Neural progenitor cell (in vitro differentiated cells): ENCODE results near the gene ARHGAP30. TPM values are rescaled to one million over a fixed set of nuclear protein-coding genes. Genes with fewer than 3 reads are reported as not detected.

ENCODE experiments used
- DNase-seq: peaks from one replicate; pipeline ENCODE4 v3.0.0-alpha.2; 2016; ENCODE audit warnings: low spot score
- H2AFZ ChIP-seq: fragments of 200-600 bp; sonication (generic); replicated peaks from 2 replicates; pipeline ENCODE4 v1.6.1; 2016; ENCODE audit warnings: antibody characterized with exemption
- H3F3A ChIP-seq: fragments of 200-600 bp; sonication (generic); 2 replicates; pipeline ENCODE4 v1.6.1; 2016; ENCODE audit warnings: antibody characterized with exemption, low read depth
- H3K27ac ChIP-seq: fragments of 200-600 bp; sonication (generic); 2 replicates; pipeline ENCODE4 v1.5.1; 2016; ENCODE audit warnings: mild to moderate bottlenecking
- H3K27me3 ChIP-seq: fragments of 200-600 bp; sonication (generic); 2 replicates; pipeline ENCODE4 v1.6.1; 2016; ENCODE audit warnings: mild to moderate bottlenecking, moderate library complexity
- H3K36me3 ChIP-seq: fragments of 200-600 bp; sonication (generic); 2 replicates; pipeline ENCODE4 v1.5.1; 2016
- H3K4me1 ChIP-seq: fragments of 200-600 bp; sonication (generic); 2 replicates; pipeline ENCODE4 v1.6.1; 2016; ENCODE audit warnings: mixed run types
- H3K4me2 ChIP-seq: fragments of 200-600 bp; sonication (generic); 2 replicates; pipeline ENCODE4 v1.6.1; 2016
- H3K4me3 ChIP-seq: fragments of 200-600 bp; sonication (generic); 2 replicates; pipeline ENCODE4 v1.5.1; 2016
- H3K79me2 ChIP-seq: fragments of 200-600 bp; sonication (generic); 2 replicates; pipeline ENCODE4 v1.6.1; 2016; ENCODE audit warnings: low read depth
- H3K9ac ChIP-seq: fragments of 200-600 bp; sonication (generic); 2 replicates; pipeline ENCODE4 v1.6.1; 2016
- H3K9me3 ChIP-seq: fragments of 200-600 bp; sonication (generic); 2 replicates; pipeline ENCODE4 v1.5.1; 2016; ENCODE audit warnings: low read depth
- H4K20me1 ChIP-seq: fragments of 200-600 bp; sonication (generic); 2 replicates; pipeline ENCODE4 v1.6.1; 2016; ENCODE audit warnings: low read depth
- H3K27ac Mint-ChIP-seq: 3 replicates; pipeline ENCODE4 v1.8.0; 2021; ENCODE audit warnings: mixed read lengths
- H3K27me3 Mint-ChIP-seq: 2 replicates; pipeline ENCODE4 v1.8.0; 2022; ENCODE audit warnings: low read depth, mild to moderate bottlenecking, inconsistent platforms, moderate library complexity, mixed read lengths; ENCODE audit not compliant: insufficient read depth
- H3K36me3 Mint-ChIP-seq: 3 replicates; pipeline ENCODE4 v1.8.0; 2021; ENCODE audit warnings: mixed read lengths
- H3K4me1 Mint-ChIP-seq: 3 replicates; pipeline ENCODE4 v1.8.0; 2021; ENCODE audit warnings: mixed read lengths
- H3K4me3 Mint-ChIP-seq: 3 replicates; pipeline ENCODE4 v1.8.0; 2021; ENCODE audit warnings: mild to moderate bottlenecking, moderate library complexity, mixed read lengths
- H3K9me3 Mint-ChIP-seq: 3 replicates; pipeline ENCODE4 v1.8.0; 2020; ENCODE audit warnings: mixed read lengths
- CTCF ChIP-seq: fragments of 200-600 bp; sonication (generic); IDR thresholded peaks from 2 replicates; pipeline ENCODE4 v1.5.1; 2017; ENCODE audit warnings: antibody characterized with exemption, mild to moderate bottlenecking
- EZH2 ChIP-seq: fragments of 200-600 bp; sonication (generic); IDR thresholded peaks from 2 replicates; pipeline ENCODE4 v1.6.1; 2017; ENCODE audit warnings: antibody characterized with exemption, mild to moderate bottlenecking, moderate library complexity
- EZH2phosphoT487 ChIP-seq: fragments of 200-600 bp; sonication (generic); IDR thresholded peaks from 2 replicates; pipeline ENCODE4 v1.6.1; 2017; ENCODE audit warnings: antibody characterized with exemption
- total RNA-seq: library from RNA; depleted of rRNA; stranded (reverse); fragments of >200 nt; gene quantifications from 2 replicates; pipeline ENCODE4 v1.2.3, GENCODE V29; 2015; ENCODE audit warnings: low replicate concordance

Gene ARHGAP30
- total RNA-seq, 1 donor from 2014 or later, result not detected

GRCh38 chr1:161079436-161080110, 9.9 kb upstream of the ARHGAP30 start:
- Histone ChIP-seq H3K4me3 (no peak overlapping the region), H2AFZ (no peak overlapping the region), H4K20me1 (no peaks in the 10 kb centered on the region), H3K4me1 (no peaks in the 10 kb centered on the region), H3K27ac (no peak overlapping the region), H3K79me2 (no peaks in the 10 kb centered on the region), H3F3A (no peaks in the 10 kb centered on the region), H3K9ac (no peak overlapping the region), H3K27me3 (no peaks in the 10 kb centered on the region), H3K36me3 (no peaks in the 10 kb centered on the region), H3K4me2 (no peak overlapping the region), H3K9me3 (no peaks in the 10 kb centered on the region)
- Mint-ChIP-seq H3K27me3 (peaks cover 12% of the 10 kb centered on the region), H3K9me3 (peaks cover 3% of the 10 kb centered on the region), H3K4me3 (no peak overlapping the region), H3K27ac (no peak overlapping the region), H3K4me1 (peaks cover 8% of the 10 kb centered on the region), H3K36me3 (no peaks in the 10 kb centered on the region)
- no peak for DNase-seq
- TF ChIP-seq CTCF (no peak), EZH2phosphoT487 (no peak)

DNA sequence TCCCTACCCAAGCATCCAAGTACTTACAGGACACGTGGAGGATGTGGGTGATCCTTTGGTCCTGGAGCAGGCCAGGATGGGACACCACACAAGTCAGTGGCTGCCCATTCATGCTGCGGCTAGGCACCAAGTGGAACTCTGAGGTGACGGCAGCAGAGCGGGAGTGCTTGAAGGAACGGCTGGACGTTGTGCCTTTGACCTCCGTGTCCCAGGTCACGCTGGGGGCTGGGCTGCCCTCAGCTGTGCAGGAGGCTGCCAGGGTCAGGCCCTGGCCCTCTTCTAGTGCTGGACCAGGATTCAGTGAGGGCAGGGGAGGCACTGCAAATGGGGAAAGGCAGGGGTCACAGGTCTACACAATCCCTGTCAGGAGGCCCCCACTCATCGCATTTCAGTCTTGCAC, 7.7 kb upstream of the ARHGAP30 start:
- H3K27me3 Mint-ChIP-seq, result peaks cover 9% of the 10 kb centered on the region
- no peaks in the 10 kb centered on the region for H3K4me1 ChIP-seq
- no peak overlapping the region for H3K4me3 ChIP-seq
- no peaks in the 10 kb centered on the region for H3K36me3 ChIP-seq
- H3K9ac ChIP-seq, result no peak overlapping the region
- H3K79me2 ChIP-seq, result no peaks in the 10 kb centered on the region
- no peak overlapping the region for H3K4me2 ChIP-seq
- no peaks in the 10 kb centered on the region for H3K9me3 ChIP-seq
- no peaks in the 10 kb centered on the region for H4K20me1 ChIP-seq
- no peaks in the 10 kb centered on the region for H3K36me3 Mint-ChIP-seq
- H3K9me3 Mint-ChIP-seq, result peaks cover 3% of the 10 kb centered on the region
- H3K4me3 Mint-ChIP-seq, result no peak overlapping the region
- H2AFZ ChIP-seq, result no peak overlapping the region
- no peaks in the 10 kb centered on the region for H3F3A ChIP-seq
- no peak overlapping the region for H3K27ac ChIP-seq
- DNase-seq, result no peak
- no peaks in the 10 kb centered on the region for H3K27me3 ChIP-seq
- TF ChIP-seq EZH2, result no peak
- TF ChIP-seq CTCF, result no peak
- no peak for TF ChIP-seq EZH2phosphoT487
- H3K4me1 Mint-ChIP-seq, result peaks cover 11% of the 10 kb centered on the region
- no peak overlapping the region for H3K27ac Mint-ChIP-seq

DNA sequence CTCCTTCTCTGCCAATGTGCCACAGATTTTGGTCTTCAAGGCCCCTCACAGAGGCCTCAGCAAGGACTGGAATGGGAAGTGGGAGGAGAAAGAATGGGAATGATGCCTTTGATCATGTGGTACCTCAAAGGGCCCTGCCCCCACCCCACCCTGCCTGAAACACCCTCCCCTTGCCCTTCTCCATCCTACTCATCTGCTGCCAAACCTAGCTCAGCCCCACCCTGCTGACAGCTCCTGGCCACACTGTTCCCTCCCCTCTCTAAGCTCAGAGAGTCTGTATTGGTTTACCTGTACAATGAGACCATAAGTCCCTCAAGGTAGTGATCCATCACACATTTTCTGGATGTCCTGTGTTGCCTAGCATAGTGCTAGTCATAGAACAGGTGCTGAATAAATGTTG, 6.7 kb upstream of the ARHGAP30 start:
- Mint-ChIP-seq H3K27ac (no peak overlapping the region), H3K4me3 (no peak overlapping the region)
- no peaks in the 10 kb centered on the region for H3K27me3 ChIP-seq

More for the DNA sequence above, 6.7 kb upstream of the ARHGAP30 start:
- peaks cover 17% of the 10 kb centered on the region for H3K4me1 Mint-ChIP-seq
- Histone ChIP-seq H3K79me2 (no peaks in the 10 kb centered on the region), H3K27ac (no peak overlapping the region), H3K4me3 (no peak overlapping the region), H3K4me2 (no peak overlapping the region), H3K9ac (no peak overlapping the region), H2AFZ (no peak overlapping the region), H3K9me3 (no peaks in the 10 kb centered on the region), H3K36me3 (no peaks in the 10 kb centered on the region), H3F3A (no peaks in the 10 kb centered on the region), H3K4me1 (no peaks in the 10 kb centered on the region), H4K20me1 (no peaks in the 10 kb centered on the region)
- no peaks in the 10 kb centered on the region for H3K36me3 Mint-ChIP-seq
- H3K9me3 Mint-ChIP-seq, result peaks cover 3% of the 10 kb centered on the region
- no peak for DNase-seq
- peaks cover 9% of the 10 kb centered on the region for H3K27me3 Mint-ChIP-seq
- TF ChIP-seq EZH2phosphoT487 (no peak), CTCF (no peak)
